HG02642 (cell line): ENCODE measurements around the gene OSGIN1.

Experiments
- ATAC-seq: cut with Tn5 transposase; IDR thresholded peaks from one replicate; pipeline ENCODE4 v1.9.1; 2021; ENCODE audit warnings: mild to moderate bottlenecking; ENCODE audit not compliant: unreplicated experiment, poor library complexity

OSGIN1 gene

DNA sequence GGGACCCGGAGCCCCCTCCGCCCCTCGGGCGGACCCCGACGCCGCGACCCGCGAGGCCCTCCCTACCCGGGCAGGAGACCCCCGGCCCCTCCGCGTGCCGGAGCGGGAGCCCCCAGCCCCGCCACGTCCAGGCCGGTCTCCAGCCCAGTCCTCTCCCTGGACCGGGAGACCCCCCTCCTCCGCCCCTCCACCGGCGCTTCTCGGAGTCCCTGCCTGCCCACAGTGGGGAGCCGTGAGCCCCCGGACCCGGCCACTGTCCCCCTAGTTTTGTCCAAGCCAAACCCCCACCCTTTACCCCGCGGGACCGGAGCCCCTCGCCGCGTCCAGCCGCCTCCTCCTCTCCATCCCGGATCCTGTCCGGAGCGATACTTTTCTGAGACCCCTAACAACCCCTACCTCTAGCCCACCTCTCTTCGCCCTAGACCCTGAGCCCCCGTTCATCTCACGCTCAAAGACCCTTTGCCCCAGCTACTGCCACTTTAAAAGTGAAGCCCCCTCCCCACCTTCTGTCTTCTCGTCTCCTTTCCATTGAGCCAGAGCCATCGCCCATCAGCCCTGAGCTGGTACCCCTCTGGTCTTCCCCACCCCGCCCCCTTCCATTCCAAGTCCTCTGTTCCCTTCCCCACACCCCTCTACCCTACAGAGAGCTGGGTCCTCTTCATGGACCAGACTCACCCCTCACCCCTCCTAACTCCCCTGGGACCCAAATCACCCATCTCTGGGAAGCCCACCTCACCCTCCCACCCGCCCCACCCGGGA lies 16.0 kb downstream of the OSGIN1 start:
- ATAC-seq = no peak

DNA sequence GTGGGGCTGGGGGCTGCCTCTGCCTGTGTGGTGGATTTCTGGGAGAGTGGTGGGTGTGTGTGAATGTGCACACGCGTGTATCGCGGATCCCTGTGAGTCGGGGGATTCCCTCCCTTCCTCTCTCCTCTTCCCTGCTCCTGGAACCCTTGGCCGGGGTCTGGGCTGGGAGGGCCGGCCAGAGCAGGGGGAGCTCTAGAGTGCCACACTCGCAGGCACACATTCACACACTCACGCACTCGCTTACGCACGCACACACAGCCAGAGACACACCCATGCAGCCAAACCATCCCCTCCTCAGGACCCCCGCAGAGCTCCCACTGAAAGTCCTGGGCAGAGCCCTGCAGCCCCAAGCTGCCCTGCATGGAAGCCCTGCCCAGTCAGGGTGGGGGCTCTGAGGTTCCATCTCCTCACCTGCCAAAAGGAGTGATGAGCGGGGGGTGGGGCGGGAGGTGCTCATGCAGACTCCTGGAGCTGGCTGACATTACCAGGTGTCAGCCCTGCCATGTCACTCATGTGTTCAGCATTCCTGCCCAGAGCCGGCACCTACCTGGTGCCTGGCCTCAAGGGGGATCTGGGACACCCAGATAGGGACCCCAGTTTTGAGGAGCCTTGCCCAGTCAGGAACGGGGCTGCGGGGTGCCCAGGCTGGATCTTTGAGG lies 16.9 kb downstream of the OSGIN1 start:
- no peak for ATAC-seq

DNA sequence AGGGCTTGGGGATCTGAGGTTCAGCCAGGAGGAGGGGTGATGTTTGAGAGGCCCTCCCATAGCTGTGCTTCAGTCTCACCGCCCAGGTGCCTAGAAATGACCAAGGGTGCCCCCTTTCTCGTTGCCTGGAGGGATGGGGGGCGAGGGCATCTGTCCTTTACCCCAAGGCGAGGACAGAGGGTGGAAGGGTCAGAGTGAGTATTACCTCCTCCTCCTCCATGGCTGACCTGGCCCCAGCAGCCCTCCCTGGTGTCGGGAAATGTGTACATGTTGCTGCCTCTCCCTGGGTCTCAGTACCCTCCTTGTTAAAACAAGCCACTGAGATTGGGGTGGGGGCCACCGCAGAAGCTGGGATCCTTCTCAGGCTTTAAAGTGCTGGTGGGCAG lies 17.4 kb downstream of the OSGIN1 start:
- no peak for ATAC-seq

DNA sequence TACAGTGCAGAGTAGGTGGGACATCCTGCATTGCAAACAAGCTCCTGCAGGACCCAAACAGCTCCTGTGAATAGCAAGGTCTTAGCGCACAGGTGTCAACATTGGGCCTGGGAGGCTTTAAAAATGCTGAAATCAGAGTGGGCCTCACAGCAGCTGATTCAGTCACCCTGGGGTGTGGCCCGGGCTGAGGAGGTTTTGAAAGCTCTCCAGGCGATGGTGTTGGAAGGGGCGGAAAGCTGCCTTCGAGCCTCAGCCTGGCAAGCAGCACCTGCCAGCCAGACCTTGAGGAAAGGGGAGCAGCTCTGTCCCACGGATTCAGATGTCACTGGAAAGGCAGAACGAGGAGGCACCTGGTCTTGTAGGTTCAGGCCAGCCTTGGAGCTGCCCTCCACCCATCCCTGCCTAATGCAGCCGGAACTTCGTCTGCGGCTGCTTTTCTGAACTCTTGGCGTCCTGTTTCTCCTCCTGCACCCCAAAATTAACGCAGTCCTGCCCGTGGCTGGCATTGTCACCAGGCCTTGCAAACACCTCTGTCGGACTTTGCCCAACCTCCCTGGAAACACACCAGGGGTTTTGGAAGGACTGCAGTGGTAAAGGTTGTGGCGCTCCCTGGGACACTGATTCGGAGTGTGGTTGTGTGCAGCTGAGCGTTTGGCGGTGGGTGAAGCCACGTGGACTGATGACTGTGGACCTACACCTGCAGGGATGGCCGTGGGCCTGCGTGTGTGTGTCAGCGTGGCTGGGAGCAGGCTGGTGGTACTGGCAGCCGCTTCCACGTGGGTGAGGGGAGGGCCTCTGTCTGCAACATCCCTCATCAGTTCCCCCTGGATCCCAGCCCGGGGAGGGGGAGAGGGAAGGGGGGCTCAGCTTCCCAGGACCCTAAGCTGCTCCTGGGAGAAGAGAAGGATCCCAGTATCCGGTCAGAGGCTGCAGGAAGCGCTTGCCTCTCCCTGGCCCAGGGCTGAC lies 18.4 kb downstream of the OSGIN1 start:
- ATAC-seq = no peak

DNA sequence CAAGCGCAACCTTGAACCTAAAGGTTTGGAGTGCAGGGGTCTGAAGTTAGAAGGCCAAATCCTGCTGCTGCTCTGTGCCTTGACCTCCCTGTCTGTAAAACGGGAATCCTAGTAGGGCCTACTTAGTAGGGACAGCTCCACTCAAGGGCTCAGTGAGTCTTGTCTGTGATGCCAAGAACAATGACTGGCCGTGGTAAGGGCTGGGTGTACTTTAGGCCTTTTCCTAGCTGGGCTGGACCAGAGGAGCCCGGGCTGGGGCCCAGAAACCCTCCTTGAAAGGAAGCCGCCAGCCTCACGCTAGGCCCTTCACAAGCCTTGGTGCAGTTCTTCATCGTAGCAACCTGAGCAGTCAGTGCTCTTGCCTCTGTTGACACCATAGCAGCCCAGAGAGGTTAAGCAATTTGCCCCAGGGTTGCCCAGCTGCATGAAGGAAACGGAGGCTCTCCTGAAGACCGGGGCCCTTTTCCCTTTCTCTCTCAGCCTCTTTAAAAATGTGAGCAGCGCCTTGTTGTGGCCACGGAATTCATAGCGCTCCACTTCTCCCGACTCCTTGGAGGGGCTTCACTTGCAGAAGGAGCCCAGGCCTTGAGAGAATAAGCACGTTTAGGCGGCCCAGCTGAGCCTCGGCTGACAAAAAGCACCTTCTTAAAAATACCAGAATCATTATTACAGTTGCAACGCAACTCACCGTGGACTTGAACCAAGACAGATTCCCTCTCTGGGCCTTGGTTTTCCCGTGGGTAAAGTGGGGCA lies 19.4 kb downstream of the OSGIN1 start:
- ATAC-seq = no peak

DNA sequence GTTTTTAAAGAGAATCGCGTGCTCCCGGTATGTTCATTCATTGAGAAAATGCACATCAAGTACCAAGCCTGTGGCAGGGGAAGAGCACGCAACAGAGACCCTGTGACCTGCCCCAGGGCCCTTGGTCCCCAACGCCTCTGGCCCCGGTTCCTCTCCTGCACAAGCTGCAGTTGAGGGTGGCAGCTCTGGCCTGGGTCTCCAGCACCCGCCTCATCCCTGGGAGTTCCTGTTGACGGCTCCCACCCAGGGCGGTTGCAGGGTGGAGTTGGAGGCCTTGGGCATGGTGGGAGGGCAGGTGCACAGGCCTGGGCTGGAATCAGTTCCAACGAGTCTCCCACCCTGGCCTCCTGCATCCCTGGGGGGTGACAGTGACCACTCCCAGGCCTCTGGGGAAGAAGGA lies 20.0 kb downstream of the OSGIN1 start:
- no peak for ATAC-seq

DNA sequence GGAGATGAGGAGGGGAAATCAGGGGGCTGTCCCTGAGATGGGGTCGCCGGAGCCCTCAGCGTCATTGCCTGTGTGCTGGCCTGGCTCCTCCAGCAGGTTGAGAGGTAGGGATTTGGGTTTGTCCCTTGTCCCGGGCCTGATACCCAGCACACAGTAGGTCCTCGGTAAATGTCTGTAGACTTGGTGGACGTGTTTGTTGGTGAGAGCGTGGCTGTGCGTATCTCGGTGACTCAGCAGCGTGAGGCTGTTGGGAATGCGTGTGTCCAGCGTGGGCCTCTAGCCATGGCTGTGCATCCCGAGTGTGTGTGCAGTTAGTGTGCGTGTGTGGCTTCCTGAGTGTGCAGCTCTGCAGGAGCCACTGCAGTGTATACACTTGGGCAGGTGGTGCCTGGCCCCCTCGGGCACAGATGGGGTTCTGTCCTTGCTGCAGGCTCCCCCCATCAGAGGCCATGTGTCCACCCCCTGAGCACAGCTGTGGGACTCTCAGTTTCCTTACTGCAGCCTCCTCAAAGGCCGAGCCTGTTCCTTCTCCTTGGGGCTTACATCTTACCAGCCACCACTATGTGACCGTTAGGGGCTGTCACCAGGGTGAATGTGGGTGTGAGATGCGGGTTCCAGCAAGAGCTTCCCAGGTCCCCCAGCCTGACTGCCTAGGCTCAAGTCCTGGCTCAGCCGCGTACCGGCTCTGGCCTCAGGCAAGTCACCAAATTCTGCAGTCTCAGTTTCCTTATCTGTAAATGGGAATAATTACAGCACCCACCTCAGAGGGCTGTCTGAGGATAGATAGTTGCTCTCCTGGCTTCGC lies 20.7 kb downstream of the OSGIN1 start:
- no peak for ATAC-seq

DNA sequence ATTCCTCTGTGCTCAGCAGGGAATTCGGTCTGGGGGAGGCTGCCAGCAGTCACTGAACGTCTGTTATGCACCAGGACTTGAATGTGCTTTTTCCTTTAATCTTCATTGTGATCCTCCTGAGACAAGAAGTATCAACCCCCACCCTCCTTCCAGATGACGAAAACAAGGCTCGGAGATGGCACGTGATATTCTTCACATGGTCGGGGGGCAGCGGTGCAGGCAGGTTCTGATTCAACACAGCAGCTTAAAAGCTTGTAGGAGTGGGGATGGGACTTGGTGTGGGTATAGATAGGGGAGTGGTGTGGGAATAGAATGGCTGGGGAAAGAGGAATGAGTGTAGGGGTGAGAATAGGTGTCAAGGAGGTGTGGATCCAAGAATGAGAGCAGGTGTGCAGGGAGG lies 21.4 kb downstream of the OSGIN1 start:
- ATAC-seq = no peak

DNA sequence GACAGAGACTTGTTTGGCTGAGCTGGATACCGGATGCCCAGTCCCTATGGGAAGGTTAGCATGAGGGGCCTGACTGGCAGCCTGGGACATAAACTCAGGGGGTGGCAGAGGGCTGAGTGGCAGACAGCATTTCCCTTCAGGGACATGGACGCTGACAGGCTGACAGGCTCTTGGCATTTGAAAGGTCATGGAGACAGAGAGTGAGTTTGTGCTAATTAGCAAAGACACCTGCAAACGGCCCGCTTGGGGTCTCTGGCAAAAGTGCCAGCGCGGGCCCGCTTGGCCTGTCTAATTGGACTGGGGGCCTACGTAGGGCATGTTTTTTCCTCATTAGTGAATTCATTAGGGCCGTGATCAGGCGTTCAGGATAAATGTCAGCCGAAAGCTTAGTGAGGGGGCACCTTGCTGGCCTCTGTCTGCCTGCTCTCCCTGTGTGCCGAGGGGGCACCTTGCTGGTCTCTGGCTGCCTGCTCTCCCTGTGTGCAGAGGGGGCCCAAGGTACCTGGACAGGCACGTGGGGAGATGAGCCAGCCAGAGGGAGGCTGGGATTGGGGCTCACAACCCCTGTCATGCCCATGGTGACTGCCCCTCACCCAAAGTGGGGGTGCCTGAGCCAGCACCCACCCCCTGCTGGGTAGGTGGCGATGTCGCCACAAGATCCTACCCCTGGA lies 22.7 kb downstream of the OSGIN1 start:
- no peak for ATAC-seq

DNA sequence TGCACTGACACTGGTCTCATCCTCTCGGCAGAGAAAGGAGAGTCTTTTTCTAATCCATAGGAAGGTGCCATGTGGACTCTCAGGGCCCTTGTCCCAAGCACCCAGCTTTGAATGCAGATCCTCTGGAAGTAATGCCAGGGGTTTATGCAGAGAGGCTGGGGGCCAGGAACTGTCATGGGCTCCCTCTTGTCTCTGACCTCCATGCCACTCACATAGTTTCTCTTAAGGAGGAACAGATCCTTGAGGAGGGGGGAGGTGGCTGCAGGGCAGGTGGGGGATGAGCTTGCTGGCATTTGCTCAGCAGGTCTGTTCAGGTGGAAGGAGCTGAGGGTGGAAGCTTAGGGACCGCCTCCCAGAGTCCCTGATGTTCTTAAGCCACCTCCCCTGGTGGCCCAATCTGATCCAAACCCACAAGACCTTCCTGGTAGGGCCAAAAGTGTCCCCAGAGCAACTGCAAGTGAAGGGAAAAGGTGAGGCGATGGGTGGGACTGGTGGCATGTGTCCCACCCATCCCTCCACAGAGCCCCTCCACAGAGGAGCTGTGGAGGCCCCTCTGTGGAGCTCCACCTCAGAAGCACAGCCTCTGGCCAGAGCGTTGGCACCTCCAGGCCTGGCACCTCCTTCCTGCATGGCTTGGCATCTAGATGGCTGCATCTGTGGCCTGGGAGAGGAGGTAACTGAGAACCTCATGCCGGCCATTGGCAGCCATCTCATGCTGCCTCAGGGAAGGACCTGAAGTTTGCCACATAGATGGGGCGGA lies 24.2 kb downstream of the OSGIN1 start:
- no peak for ATAC-seq

DNA sequence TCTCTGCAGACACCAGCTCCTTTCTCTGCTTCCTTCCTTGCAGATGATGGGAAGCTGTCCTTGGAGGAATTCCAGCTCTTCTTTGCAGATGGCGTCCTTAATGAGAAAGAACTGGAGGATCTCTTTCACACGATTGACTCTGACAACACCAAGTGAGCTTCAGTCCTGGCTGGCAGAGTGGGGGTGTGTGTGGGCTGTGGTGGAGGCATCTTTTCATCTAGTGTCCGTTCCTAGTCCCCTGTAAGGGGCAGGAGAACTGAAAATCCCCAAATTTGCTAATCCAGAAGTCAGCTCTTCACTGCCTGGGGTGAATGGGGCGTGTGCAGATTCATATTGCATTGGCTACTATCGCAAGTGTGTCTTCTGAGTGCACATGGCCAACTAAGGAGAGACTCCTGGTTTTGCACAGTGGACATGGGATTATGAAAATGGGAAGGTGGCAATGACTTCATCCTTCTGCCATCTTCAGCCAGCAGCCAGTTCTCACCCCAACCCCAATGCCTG lies 25.4 kb downstream of the OSGIN1 start:
- ATAC-seq = no peak

DNA sequence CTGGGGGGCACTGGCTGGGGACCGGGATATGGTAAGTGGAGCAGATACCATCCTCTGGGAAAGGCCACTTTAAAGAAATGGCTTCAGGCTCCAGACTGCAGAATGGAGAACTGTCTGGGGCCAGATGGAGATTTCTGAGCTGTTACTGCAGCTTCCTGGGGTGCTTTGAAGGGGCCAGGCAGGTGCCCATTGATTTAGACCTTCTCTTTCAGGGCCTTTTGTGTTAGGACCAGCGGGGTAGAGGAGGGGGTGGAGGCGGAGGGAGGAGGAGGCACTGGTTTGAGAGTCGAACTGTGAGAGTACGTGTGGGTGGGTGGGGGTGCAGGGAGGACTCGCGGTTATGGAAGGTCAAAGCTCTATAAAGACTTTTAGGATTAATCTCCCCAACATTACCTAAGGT lies 26.4 kb downstream of the OSGIN1 start:
- ATAC-seq = no peak

DNA sequence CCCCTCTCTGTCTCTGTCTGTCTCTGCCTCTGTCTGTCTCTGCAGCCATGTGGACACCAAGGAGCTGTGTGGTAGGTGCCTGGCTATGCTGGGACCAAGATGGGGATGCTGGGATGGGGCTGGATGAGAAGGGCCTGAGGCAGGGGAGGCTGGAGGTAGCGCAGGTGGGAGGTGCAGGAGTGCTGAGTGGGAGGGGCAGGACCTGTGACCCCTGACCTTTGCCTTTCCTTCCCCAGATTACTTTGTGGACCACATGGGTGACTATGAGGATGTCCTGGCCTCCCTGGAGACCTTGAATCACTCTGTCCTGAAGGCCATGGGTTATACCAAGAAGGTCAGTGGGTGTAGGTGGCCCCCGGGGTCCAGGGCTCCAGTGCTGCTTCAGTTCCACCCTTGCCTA lies 27.8 kb downstream of the OSGIN1 start:
- ATAC-seq = no peak

DNA sequence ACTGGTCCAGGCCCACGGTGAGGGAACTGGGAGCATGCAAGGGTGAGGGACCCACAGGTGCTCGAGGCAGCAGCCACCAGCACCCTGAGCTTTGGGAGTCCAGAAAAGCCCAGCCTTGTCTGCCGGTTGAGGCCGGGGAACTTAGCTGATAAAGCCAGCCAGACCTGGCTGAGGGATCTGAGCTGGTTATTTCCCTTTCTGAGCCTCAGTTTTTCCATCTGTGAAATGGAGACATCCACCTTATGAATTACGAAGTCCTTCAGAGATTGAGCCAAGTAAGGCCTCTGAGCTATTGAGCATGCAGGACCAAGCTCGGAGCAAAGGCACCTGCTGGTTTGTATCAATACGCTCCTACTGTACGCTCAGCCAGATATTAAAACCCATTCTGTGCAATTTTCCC lies 28.8 kb downstream of the OSGIN1 start:
- no peak for ATAC-seq

DNA sequence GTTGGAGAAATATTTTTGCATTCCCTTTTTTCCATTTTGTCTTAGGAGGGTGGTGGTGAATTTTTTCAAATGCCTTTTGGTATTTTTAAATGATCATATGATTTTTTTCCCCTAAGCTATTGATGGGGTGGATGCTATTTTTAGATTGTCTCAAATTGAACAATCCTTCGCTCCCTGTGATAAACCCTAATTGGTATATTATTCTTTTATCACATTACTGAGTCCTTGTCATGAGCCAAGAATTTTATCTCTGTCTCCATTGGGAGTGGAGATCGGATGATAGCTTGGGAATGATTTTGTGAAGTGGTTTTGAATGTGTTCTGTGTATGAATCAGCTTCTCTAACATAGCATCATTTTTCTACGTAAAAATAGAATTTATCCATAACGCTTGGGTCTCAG lies 30.5 kb downstream of the OSGIN1 start:
- ATAC-seq = no peak

DNA sequence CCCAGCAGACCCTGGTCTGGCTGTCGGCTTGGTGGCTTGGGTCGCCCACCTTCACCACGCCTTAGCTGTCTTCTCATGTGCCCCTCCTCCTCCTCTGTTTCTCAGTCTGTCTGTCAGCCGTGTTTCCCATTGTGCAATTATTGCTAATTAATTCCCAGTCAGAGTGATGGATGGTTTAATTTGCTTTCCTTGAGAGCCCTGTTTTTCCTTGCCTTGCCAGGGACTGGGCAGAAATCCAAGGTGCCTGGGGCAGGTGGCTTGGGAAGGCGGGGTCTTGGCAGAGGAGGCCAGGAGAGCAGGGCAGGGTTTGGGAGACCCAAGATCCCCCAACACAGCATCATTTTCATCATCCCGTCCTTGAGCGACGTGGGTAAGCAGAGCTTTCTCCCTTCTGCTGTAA lies 36.3 kb downstream of the OSGIN1 start:
- ATAC-seq = no peak

DNA sequence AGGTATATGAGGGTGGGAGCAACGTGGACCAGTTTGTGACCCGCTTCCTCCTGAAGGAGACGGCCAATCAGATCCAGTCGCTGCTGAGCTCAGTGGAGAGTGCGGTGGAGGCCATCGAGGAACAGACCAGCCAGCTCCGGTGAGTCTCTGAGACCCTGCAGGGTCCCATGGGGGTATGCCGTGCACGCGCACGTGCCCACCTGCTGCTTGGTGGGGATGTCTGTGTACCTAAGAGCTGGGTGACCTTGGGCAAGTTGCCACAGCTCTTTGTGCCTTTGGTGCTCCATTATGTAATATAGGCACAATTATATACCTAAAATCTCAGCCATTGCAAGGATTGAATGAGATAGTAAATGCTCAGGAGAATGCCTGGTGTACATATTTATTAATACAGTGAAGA lies 37.5 kb downstream of the OSGIN1 start:
- no peak for ATAC-seq

DNA sequence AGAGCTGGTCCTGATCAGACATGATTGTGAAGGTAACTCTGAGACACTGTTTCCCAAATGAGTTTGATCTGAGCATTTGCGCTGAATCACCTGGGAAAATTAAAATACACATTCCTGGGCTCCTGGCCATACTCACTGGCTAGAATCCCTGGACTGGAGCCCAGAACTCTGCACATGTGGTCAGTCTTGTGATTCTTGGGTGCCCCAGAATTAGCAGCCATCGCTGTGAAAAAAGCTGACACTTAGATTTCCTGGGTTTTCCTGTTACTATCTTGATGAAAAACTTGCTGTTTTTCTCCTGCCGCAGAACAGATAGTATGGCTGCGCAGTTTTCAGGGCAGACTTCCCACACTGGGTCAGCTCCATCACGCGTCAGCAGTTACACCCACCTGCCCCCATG lies 39.6 kb downstream of the OSGIN1 start:
- ATAC-seq = no peak
